Smooth muscle cell (in vitro differentiated cells): ENCODE results near the gene ANKDD1B. TPM values are rescaled to one million over a fixed set of nuclear protein-coding genes. Genes with fewer than 3 reads are reported as not detected.

ENCODE experiments used
- DNase-seq: peaks from one replicate; lab custom pipeline; 2025; ENCODE audit not compliant: unreplicated experiment; lab: John Stamatoyannopoulos, UW
- H2AFZ ChIP-seq: fragments of 200-600 bp; sonication (generic); 2 replicates; pipeline ENCODE4 v1.6.0; 2016; ENCODE audit warnings: antibody characterized with exemption, low read depth, mild to moderate bottlenecking
- H3F3A ChIP-seq: fragments of 200-600 bp; sonication (generic); 2 replicates; pipeline ENCODE4 v1.6.0; 2017; ENCODE audit warnings: antibody characterized with exemption, low read depth
- H3K27ac ChIP-seq: fragments of 200-600 bp; sonication (generic); 2 replicates; pipeline ENCODE4 v1.5.1; 2016; ENCODE audit warnings: low read depth, mild to moderate bottlenecking
- H3K27me3 ChIP-seq: fragments of 200-600 bp; sonication (generic); 2 replicates; pipeline ENCODE4 v1.6.1; 2016; ENCODE audit warnings: low read depth, mild to moderate bottlenecking
- H3K36me3 ChIP-seq: fragments of 200-600 bp; sonication (generic); 2 replicates; pipeline ENCODE4 v1.5.1; 2016; ENCODE audit warnings: low read depth
- H3K4me1 ChIP-seq: fragments of 200-600 bp; sonication (generic); 2 replicates; pipeline ENCODE4 v1.5.1; 2016; ENCODE audit warnings: low read depth
- H3K4me2 ChIP-seq: fragments of 200-600 bp; sonication (generic); 2 replicates; pipeline ENCODE4 v1.6.0; 2016; ENCODE audit warnings: mild to moderate bottlenecking
- H3K4me3 ChIP-seq: fragments of 200-600 bp; sonication (generic); 2 replicates; pipeline ENCODE4 v1.5.1; 2016; ENCODE audit warnings: mild to moderate bottlenecking
- H3K79me2 ChIP-seq: fragments of 200-600 bp; sonication (generic); 2 replicates; pipeline ENCODE4 v1.6.0; 2016; ENCODE audit warnings: low read depth, mild to moderate bottlenecking
- H3K9ac ChIP-seq: fragments of 200-600 bp; sonication (generic); 2 replicates; pipeline ENCODE4 v1.6.0; 2016; ENCODE audit warnings: low read depth
- H3K9me3 ChIP-seq: fragments of 200-600 bp; sonication (generic); replicated peaks from 2 replicates; pipeline ENCODE4 v1.5.1; 2016; ENCODE audit warnings: low read depth
- H4K20me1 ChIP-seq: fragments of 200-600 bp; sonication (generic); 2 replicates; pipeline ENCODE4 v1.6.0; 2016; ENCODE audit warnings: low read depth
- CTCF ChIP-seq: fragments of 200-600 bp; sonication (generic); IDR thresholded peaks from 2 replicates; pipeline ENCODE4 v1.5.1; 2017; ENCODE audit warnings: borderline replicate concordance, mild to moderate bottlenecking, antibody characterized with exemption; ENCODE audit not compliant: insufficient read depth, poor library complexity, severe bottlenecking
- WGBS: methylation state at CpG from one replicate; pipeline ENCODE4 v1.1.7; 2016; ENCODE audit warnings: low lambda C conversion rate; 5-methylcytosine and 5-hydroxymethylcytosine counted together
- polyA plus RNA-seq: library from polyadenylated mRNA; unstranded; fragments of >200 nt; fragmentation: Nextera tagmentation; extraction: Ambion mirVana; gene quantifications from 2 replicates; pipeline ENCODE4 v1.2.1, GENCODE V29; 2016
- total RNA-seq: library from RNA; depleted of rRNA; stranded (reverse); fragments of >200 nt; gene quantifications from 2 replicates; pipeline ENCODE4 v1.2.3, GENCODE V29; 2014

ANKDD1B gene
- total and polyA plus RNA-seq, 2 experiments from 2014 or later, result 0.18 TPM; not detected in 1

- Histone ChIP-seq H3K4me3 (no peak overlapping the region), H3K9me3 (no peaks in the 10 kb centered on the region), H3K27ac (peak overlapping the region; percentile 15), H4K20me1 (no peaks in the 10 kb centered on the region), H3K79me2 (no peaks in the 10 kb centered on the region), H3K4me2 (peak overlapping the region; percentile 60), H3K4me1 (no peaks in the 10 kb centered on the region), H3K36me3 (no peaks in the 10 kb centered on the region), H3K27me3 (no peaks in the 10 kb centered on the region), H2AFZ (no peak overlapping the region), H3F3A (peaks cover 7% of the 10 kb centered on the region), H3K9ac (no peak overlapping the region)
- no peak for DNase-seq
- no peak for TF ChIP-seq CTCF
Measured at GRCh38 chr5:75623846-75624245, 12.6 kb downstream of the ANKDD1B start.

- H3K27ac ChIP-seq, result no peak overlapping the region
- no peak for TF ChIP-seq CTCF
- no peaks in the 10 kb centered on the region for H3K4me1 ChIP-seq
- DNase-seq, result no peak
- H3K9ac ChIP-seq, result no peak overlapping the region
- H3F3A ChIP-seq, result peaks cover 7% of the 10 kb centered on the region
- no peaks in the 10 kb centered on the region for H3K9me3 ChIP-seq
- H2AFZ ChIP-seq, result no peak overlapping the region
- no peak overlapping the region for H3K4me2 ChIP-seq
- no peaks in the 10 kb centered on the region for H3K27me3 ChIP-seq
- no peaks in the 10 kb centered on the region for H3K36me3 ChIP-seq
- no peaks in the 10 kb centered on the region for H4K20me1 ChIP-seq
- no peak overlapping the region for H3K4me3 ChIP-seq
- H3K79me2 ChIP-seq, result no peaks in the 10 kb centered on the region
Measured at GRCh38 chr5:75626959-75627358, 15.7 kb downstream of the ANKDD1B start.

GRCh38 chr5:75627801-75628200 is 16.5 kb downstream of the ANKDD1B start:
- Histone ChIP-seq H3K4me3 (no peak overlapping the region), H3K36me3 (no peaks in the 10 kb centered on the region), H3K4me2 (no peak overlapping the region), H3K27me3 (no peaks in the 10 kb centered on the region), H2AFZ (no peak overlapping the region), H3K79me2 (no peaks in the 10 kb centered on the region), H3K27ac (no peak overlapping the region), H3K4me1 (no peaks in the 10 kb centered on the region), H3K9ac (no peak overlapping the region), H3K9me3 (no peaks in the 10 kb centered on the region), H4K20me1 (no peaks in the 10 kb centered on the region), H3F3A (peaks cover 7% of the 10 kb centered on the region)
- no peak for TF ChIP-seq CTCF
- WGBS, result 100% methylated on average over 1 of the region's 1 CpG
- DNase-seq, result no peak

GRCh38 chr5:75630875-75631274 is 19.6 kb downstream of the ANKDD1B start:
- Histone ChIP-seq H3F3A (no peaks in the 10 kb centered on the region), H4K20me1 (no peaks in the 10 kb centered on the region), H3K79me2 (no peaks in the 10 kb centered on the region), H3K4me1 (no peaks in the 10 kb centered on the region), H3K4me2 (no peak overlapping the region), H3K4me3 (no peak overlapping the region), H3K27me3 (no peaks in the 10 kb centered on the region), H3K27ac (no peak overlapping the region), H3K9ac (no peak overlapping the region), H3K9me3 (no peaks in the 10 kb centered on the region), H2AFZ (no peak overlapping the region), H3K36me3 (no peaks in the 10 kb centered on the region)
- no peak for TF ChIP-seq CTCF
- 91% methylated on average over 2 of the region's 2 CpGs for WGBS
- DNase-seq, result no peak
